ENCODE data around the gene TTC13. TPM values are rescaled to one million over a fixed set of nuclear protein-coding genes. Genes with fewer than 3 reads are reported as not detected.

The TTC13 gene
- total RNA-seq, 1 experiment from 2014 or later: 20.2 TPM

DNA sequence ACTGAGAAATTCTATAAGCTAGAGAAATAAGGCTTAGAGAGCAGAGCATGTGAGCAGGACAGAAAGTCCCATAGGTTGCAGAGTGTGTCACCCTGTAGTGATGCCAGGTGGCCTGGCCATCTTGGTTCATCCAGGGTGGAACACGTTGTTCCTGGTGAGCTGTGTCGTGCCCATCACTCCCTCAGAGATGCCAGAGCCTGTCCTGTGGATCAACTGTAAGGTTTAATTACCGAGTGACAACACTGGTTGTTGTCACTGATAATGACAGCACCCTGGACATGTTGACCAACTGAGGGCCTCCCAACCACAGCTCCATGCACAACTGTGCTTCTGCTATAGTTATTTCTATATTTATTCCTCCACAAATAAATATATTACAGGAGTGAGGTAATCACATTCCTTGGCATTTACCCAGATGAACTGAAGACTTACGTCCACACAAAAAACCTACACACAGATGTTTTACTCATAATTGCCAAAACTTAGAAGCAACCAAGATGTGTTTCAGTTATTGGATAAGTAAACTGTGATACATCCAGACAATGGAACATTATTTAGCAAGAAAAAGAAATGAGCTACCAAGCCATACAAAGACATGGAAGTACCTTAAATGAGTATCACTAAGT lies 116.6 kb downstream of the TTC13 start:
- no peak overlapping the region for H3K27ac ChIP-seq (ENCODE audit: low read length)
- no peaks in the 10 kb centered on the region for H3K27me3 ChIP-seq (ENCODE audit: low read length)
- BruUV-seq (replicated peaks): no TSS peak
- DNase-seq (no peak), ATAC-seq (no peak)
- no peak overlapping the region for H3K9ac ChIP-seq (ENCODE audit: low read length)
- TF ChIP-seq EZH2phosphoT487 (IDR thresholded peaks at IDR 0.05; ENCODE audit: borderline replicate concordance, low read length) (no peak), EZH2 (IDR thresholded peaks at IDR 0.05; ENCODE audit: low read length, unreplicated experiment) (no peak)
- TF ChIP-seq, protein P1, sequence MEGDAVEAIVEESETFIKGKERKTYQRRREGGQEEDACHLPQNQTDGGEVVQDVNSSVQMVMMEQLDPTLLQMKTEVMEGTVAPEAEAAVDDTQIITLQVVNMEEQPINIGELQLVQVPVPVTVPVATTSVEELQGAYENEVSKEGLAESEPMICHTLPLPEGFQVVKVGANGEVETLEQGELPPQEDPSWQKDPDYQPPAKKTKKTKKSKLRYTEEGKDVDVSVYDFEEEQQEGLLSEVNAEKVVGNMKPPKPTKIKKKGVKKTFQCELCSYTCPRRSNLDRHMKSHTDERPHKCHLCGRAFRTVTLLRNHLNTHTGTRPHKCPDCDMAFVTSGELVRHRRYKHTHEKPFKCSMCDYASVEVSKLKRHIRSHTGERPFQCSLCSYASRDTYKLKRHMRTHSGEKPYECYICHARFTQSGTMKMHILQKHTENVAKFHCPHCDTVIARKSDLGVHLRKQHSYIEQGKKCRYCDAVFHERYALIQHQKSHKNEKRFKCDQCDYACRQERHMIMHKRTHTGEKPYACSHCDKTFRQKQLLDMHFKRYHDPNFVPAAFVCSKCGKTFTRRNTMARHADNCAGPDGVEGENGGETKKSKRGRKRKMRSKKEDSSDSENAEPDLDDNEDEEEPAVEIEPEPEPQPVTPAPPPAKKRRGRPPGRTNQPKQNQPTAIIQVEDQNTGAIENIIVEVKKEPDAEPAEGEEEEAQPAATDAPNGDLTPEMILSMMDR (conservative IDR thresholded peaks at IDR 0.05; ENCODE audit: low read depth, low read length): no peak
- intact Hi-C loops (cut with micrococcal nuclease): no loop called here
- peaks cover 26% of the 10 kb centered on the region for H3K4me1 ChIP-seq (ENCODE audit: insufficient read depth, low read length)
- no peak overlapping the region for H3K4me2 ChIP-seq (ENCODE audit: low read length)
- peaks cover 86% of the 10 kb centered on the region for H3K79me2 ChIP-seq (ENCODE audit: low read length)
- no peaks in the 10 kb centered on the region for H4K20me1 ChIP-seq (ENCODE audit: low read length)
- ChIA-PET POLR2A (ENCODE audit: unreplicated experiment) (no interaction called here), CTCF (no interaction called here)
- no peaks in the 10 kb centered on the region for H3K9me2 ChIP-seq (replicated peaks; ENCODE audit: low read length)
- H3K9me3 ChIP-seq (ENCODE audit: low read length): no peaks in the 10 kb centered on the region
- H3K36me3 ChIP-seq (ENCODE audit: low read depth, low read length): no peaks in the 10 kb centered on the region
- no peaks in the 10 kb centered on the region for H3F3A ChIP-seq (ENCODE audit: low read length, unreplicated experiment)
- no peak overlapping the region for H3K4me3 ChIP-seq (ENCODE audit: low read length)
- no peak overlapping the region for H2AFZ ChIP-seq (ENCODE audit: low read length)

DNA sequence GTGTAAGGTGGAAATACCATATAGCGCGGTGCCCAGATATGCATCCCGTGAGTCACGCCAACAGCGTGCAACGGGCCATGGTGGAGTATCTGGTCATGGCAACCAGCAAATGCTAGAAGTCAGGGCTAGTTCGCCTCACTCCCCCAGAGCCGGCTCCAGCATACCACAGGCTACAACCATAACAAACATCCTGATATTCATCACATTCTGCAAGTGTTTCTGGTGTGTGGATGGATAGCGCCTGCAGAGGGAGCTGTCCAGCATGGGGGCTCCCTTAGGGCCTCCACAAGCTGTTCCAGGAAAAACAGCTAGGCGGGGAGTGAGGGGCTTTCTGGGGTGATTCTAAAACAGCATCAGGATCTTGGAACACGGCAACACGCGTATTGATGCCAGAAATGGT lies 117.2 kb downstream of the TTC13 start:
- BruUV-seq (replicated peaks): no TSS peak
- Histone ChIP-seq H3K9me3 (ENCODE audit: low read length) (no peaks in the 10 kb centered on the region), H3K9ac (ENCODE audit: low read length) (no peak overlapping the region), H3K27me3 (ENCODE audit: low read length) (no peaks in the 10 kb centered on the region), H4K20me1 (ENCODE audit: low read length) (no peaks in the 10 kb centered on the region), H3K36me3 (ENCODE audit: low read depth, low read length) (no peaks in the 10 kb centered on the region), H3K4me3 (ENCODE audit: low read length) (no peak overlapping the region), H3K4me2 (ENCODE audit: low read length) (no peak overlapping the region), H2AFZ (ENCODE audit: low read length) (no peak overlapping the region), H3K79me2 (ENCODE audit: low read length) (peaks cover 80% of the 10 kb centered on the region), H3F3A (ENCODE audit: low read length, unreplicated experiment) (no peaks in the 10 kb centered on the region), H3K27ac (ENCODE audit: low read length) (no peak overlapping the region), H3K9me2 (replicated peaks; ENCODE audit: low read length) (no peaks in the 10 kb centered on the region), H3K4me1 (ENCODE audit: insufficient read depth, low read length) (peaks cover 20% of the 10 kb centered on the region)
- CTCF ChIA-PET: no interaction called here
- POLR2A ChIA-PET (ENCODE audit: unreplicated experiment): no interaction called here
- ATAC-seq: no peak
- no peak for DNase-seq
- no peak for TF ChIP-seq EZH2 (IDR thresholded peaks at IDR 0.05; ENCODE audit: low read length, unreplicated experiment)
- TF ChIP-seq, protein P1 (conservative IDR thresholded peaks at IDR 0.05; ENCODE audit: low read depth, low read length): no peak
- no peak for TF ChIP-seq EZH2phosphoT487 (IDR thresholded peaks at IDR 0.05; ENCODE audit: borderline replicate concordance, low read length)
- intact Hi-C loops (cut with micrococcal nuclease): no loop called here

DNA sequence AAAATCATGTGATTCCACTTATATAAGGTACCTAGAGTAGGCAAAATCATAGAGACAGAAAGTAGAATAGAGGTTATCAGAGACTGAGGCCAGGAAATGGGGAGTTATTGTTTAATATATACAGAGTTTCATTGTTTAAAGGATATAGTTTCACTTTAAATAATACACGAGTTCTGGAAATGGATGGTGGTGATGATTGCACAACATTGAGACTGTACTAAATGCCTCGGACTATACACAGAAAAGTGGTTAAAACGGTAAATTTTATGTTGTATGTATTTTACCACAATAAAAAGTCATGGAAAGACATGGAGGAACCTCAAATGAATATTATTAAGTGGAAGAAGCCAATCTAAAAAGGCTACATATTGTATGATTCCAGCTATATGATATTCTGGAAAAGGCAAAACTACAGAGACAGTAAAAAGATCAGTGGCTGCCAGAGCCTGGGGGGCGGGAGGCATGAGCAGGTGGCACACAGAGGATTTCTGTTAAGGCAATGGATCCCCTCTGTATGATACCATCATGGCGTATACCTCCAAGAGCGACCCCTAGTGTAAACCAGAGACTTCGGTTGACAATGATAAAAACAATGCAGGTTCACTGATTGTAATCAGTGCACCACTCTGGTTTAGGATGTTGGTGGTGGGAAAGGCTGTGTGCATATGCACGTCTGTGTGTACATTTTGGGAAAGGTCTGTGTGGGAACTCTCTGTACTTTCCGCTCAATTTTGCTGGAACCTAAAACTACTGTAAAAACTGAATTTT lies 117.9 kb downstream of the TTC13 start:
- Histone ChIP-seq H3K9ac (ENCODE audit: low read length) (no peak overlapping the region), H4K20me1 (ENCODE audit: low read length) (no peaks in the 10 kb centered on the region), H3K36me3 (ENCODE audit: low read depth, low read length) (no peaks in the 10 kb centered on the region), H3K79me2 (ENCODE audit: low read length) (peaks cover 73% of the 10 kb centered on the region), H3K27me3 (ENCODE audit: low read length) (no peaks in the 10 kb centered on the region), H3K4me1 (ENCODE audit: insufficient read depth, low read length) (peaks cover 15% of the 10 kb centered on the region), H3K9me2 (replicated peaks; ENCODE audit: low read length) (no peaks in the 10 kb centered on the region), H3K4me3 (ENCODE audit: low read length) (no peak overlapping the region), H2AFZ (ENCODE audit: low read length) (no peak overlapping the region), H3K27ac (ENCODE audit: low read length) (no peak overlapping the region), H3F3A (ENCODE audit: low read length, unreplicated experiment) (no peaks in the 10 kb centered on the region), H3K4me2 (ENCODE audit: low read length) (no peak overlapping the region), H3K9me3 (ENCODE audit: low read length) (no peaks in the 10 kb centered on the region)
- intact Hi-C loops (cut with micrococcal nuclease): no loop called here
- no TSS peak for BruUV-seq (replicated peaks)
- no peak for ATAC-seq
- POLR2A ChIA-PET (ENCODE audit: unreplicated experiment): no interaction called here
- TF ChIP-seq, protein P1 (conservative IDR thresholded peaks at IDR 0.05; ENCODE audit: low read depth, low read length): 0 out of 2 replicates have a peak, but pooled peaks have one; percentile 19
- no peak for TF ChIP-seq EZH2 (IDR thresholded peaks at IDR 0.05; ENCODE audit: low read length, unreplicated experiment)
- DNase-seq: no peak
- CTCF ChIA-PET: no interaction called here
